Liver (tissue), 9 donors: ENCODE measurements around the gene OR2AT4. TPM values are rescaled to one million over a fixed set of nuclear protein-coding genes. Genes with fewer than 3 reads are reported as not detected.

Experiments
- DNase-seq: peaks from one replicate; pipeline ENCODE4 v3.0.0-alpha.2; 2017; ENCODE audit warnings: low spot score
- H3K27ac ChIP-seq, 2 donors: one replicate each; pipeline ENCODE4 v1.7.0; 2013; ENCODE audit warnings: inconsistent platforms in 2 of 2, low read length in 2 of 2, control low read depth in 1 of 2, low read depth in 1 of 2, mild to moderate bottlenecking in 1 of 2
- H3K27me3 ChIP-seq, 4 donors: one replicate each; pipeline versions ENCODE4 v1.6.1 to v1.7.0; 2013; ENCODE audit warnings: low read length in 3 of 4, inconsistent platforms in 1 of 4, mild to moderate bottlenecking in 1 of 4, moderate library complexity in 1 of 4; ENCODE audit not compliant: control insufficient read depth in 4 of 4, insufficient read depth in 4 of 4
- H3K36me3 ChIP-seq, 4 donors: one replicate each; pipeline versions ENCODE4 v1.6.1 to v1.7.0; 2013; ENCODE audit warnings: low read length in 3 of 4, mild to moderate bottlenecking in 3 of 4, low read depth in 1 of 4, moderate library complexity in 1 of 4; ENCODE audit not compliant: control insufficient read depth in 4 of 4, insufficient read depth in 3 of 4
- H3K4me1 ChIP-seq, 4 donors: one replicate each; pipeline versions ENCODE4 v1.6.1 to v1.7.0; 2013; ENCODE audit warnings: low read length in 3 of 4, mild to moderate bottlenecking in 3 of 4, moderate library complexity in 1 of 4; ENCODE audit not compliant: control insufficient read depth in 4 of 4, insufficient read depth in 4 of 4
- H3K4me3 ChIP-seq, 3 donors: one replicate each; pipeline versions ENCODE4 v1.6.1 to v1.7.0; 2013; ENCODE audit warnings: low read length in 3 of 3, control low read depth in 1 of 3, low read depth in 1 of 3, mild to moderate bottlenecking in 1 of 3
- H3K9ac ChIP-seq, 2 donors: one replicate each; pipeline ENCODE4 v1.7.0; 2013; ENCODE audit warnings: low read length in 2 of 2, mild to moderate bottlenecking in 2 of 2, moderate library complexity in 2 of 2, control low read depth in 1 of 2, low read depth in 1 of 2
- H3K9me3 ChIP-seq, 4 donors: one replicate each; pipeline versions ENCODE4 v1.6.1 to v1.7.0; 2013; ENCODE audit warnings: low read length in 3 of 4; ENCODE audit not compliant: control insufficient read depth in 4 of 4
- EGR1 ChIP-seq, 2 donors: IDR thresholded peaks; 2 replicates each; pipeline ENCODE4 v1.6.1; 2016 to 2018; ENCODE audit warnings: antibody characterized with exemption in 2 of 2, low read depth in 2 of 2
- FOXA1 ChIP-seq: IDR thresholded peaks from 2 replicates; pipeline ENCODE4 v1.6.1; 2016; ENCODE audit warnings: antibody characterized with exemption
- FOXA2 ChIP-seq: IDR thresholded peaks from 2 replicates; pipeline ENCODE4 v1.6.1; 2016; ENCODE audit warnings: antibody characterized with exemption
- GABPA ChIP-seq, 2 donors: IDR thresholded peaks in 1 of 2; conservative IDR thresholded peaks in 1 of 2; 2 replicates each; pipeline ENCODE4 v1.6.1; 2016; ENCODE audit warnings: antibody characterized with exemption in 2 of 2, mild to moderate bottlenecking in 1 of 2, moderate library complexity in 1 of 2
- HNF4A ChIP-seq, 2 donors: conservative IDR thresholded peaks; 2 replicates each; pipeline ENCODE4 v1.6.1; 2016; ENCODE audit warnings: antibody characterized with exemption in 2 of 2, mild to moderate bottlenecking in 2 of 2
- HNF4G ChIP-seq: IDR thresholded peaks from 2 replicates; pipeline ENCODE4 v1.6.1; 2016; ENCODE audit warnings: antibody characterized with exemption
- JUND ChIP-seq, 2 donors: IDR thresholded peaks; 2 replicates each; pipeline ENCODE4 v1.6.1; 2016; ENCODE audit warnings: antibody characterized with exemption in 2 of 2
- NR2F2 ChIP-seq: IDR thresholded peaks from 2 replicates; pipeline ENCODE4 v1.6.1; 2016; ENCODE audit warnings: antibody characterized with exemption
- RAD21 ChIP-seq, 2 donors: IDR thresholded peaks; 2 replicates each; pipeline ENCODE4 v1.6.1; 2016; ENCODE audit warnings: antibody characterized with exemption in 2 of 2, mild to moderate bottlenecking in 2 of 2
- SP1 ChIP-seq: IDR thresholded peaks from 2 replicates; pipeline ENCODE4 v1.6.1; 2018; ENCODE audit warnings: antibody characterized with exemption, mild to moderate bottlenecking
- TAF1 ChIP-seq: conservative IDR thresholded peaks from 2 replicates; pipeline ENCODE4 v1.6.1; 2016; ENCODE audit warnings: antibody characterized with exemption, mild to moderate bottlenecking
- YY1 ChIP-seq: IDR thresholded peaks from 2 replicates; pipeline ENCODE4 v1.6.1; 2016; ENCODE audit warnings: antibody characterized with exemption, mild to moderate bottlenecking
- WGBS: extraction: QIAGEN DNeasy Blood & Tissue Kit; methylation state at CpG from one replicate; pipeline ENCODE4 v1.1.7; 2013; 5-methylcytosine and 5-hydroxymethylcytosine counted together
- polyA plus RNA-seq, 2 donors: library from polyadenylated mRNA; stranded (reverse) in 1 of 2; unstranded in 1 of 2; fragments of 200-250 nt in 1 of 2; fragments of >200 nt in 1 of 2; fragmentation: Nextera tagmentation in 1 of 2; extraction: Ambion mirVana in 1 of 2; gene quantifications; one replicate each; pipeline versions ENCODE4 v1.2.1 to v1.2.3, GENCODE V29; 2013 to 2015
- total RNA-seq, 2 donors: library from RNA; depleted of rRNA; stranded (reverse); fragments of >200 nt; gene quantifications; one replicate each; pipeline ENCODE4 v1.2.3, GENCODE V29; 2014
- TF ChIP-seq, protein P1 (sequence below): IDR thresholded peaks from 2 replicates; pipeline ENCODE4 v1.6.1; 2016; ENCODE audit warnings: antibody characterized with exemption
- TF ChIP-seq, protein P2 (sequence below): IDR thresholded peaks from 2 replicates; pipeline ENCODE4 v1.6.1; 2016; ENCODE audit warnings: antibody characterized with exemption
- TF ChIP-seq, protein P3 (sequence below): fragments of 150-350 bp; IDR thresholded peaks from 2 replicates; pipeline ENCODE4 v1.5.1; 2017; ENCODE audit warnings: improper control_type of control experiment, low read depth, low read length; ENCODE audit not compliant: missing input control
- TF ChIP-seq, protein P4 (sequence below): IDR thresholded peaks from 2 replicates; pipeline ENCODE4 v1.6.1; 2016; ENCODE audit warnings: antibody characterized with exemption
- TF ChIP-seq, protein P5 (sequence below): IDR thresholded peaks from 2 replicates; pipeline ENCODE4 v1.6.1; 2016; ENCODE audit warnings: antibody characterized with exemption, mild to moderate bottlenecking
- donor health status: healthy.
- donor health status: healthy.
- donor health status: healthy.
- donor health status: healthy.
- donor health status: healthy.

Gene OR2AT4
- total and polyA plus RNA-seq, 4 donors, result not detected

DNA sequence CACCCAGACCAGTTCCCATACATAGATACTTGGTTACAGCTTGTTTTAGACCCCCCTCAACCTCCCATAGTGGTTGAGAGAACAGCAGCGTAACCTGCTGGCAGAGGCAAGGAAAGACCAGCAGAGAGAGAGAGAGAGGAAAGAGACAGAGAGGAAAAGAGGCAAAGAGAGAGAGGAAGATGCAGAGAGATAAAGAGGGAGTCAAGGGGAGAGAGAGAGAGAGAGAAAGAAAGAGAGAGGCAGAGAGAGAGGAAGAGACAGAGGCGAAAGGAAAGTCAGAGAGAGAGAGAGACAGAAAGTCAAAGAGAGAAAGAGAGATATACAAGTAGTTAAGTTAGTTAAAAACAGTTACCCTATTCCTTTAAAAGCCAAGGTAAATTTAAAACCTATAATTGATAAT, 55.4 kb downstream of the OR2AT4 start (continued):
- TF ChIP-seq, protein P1, sequence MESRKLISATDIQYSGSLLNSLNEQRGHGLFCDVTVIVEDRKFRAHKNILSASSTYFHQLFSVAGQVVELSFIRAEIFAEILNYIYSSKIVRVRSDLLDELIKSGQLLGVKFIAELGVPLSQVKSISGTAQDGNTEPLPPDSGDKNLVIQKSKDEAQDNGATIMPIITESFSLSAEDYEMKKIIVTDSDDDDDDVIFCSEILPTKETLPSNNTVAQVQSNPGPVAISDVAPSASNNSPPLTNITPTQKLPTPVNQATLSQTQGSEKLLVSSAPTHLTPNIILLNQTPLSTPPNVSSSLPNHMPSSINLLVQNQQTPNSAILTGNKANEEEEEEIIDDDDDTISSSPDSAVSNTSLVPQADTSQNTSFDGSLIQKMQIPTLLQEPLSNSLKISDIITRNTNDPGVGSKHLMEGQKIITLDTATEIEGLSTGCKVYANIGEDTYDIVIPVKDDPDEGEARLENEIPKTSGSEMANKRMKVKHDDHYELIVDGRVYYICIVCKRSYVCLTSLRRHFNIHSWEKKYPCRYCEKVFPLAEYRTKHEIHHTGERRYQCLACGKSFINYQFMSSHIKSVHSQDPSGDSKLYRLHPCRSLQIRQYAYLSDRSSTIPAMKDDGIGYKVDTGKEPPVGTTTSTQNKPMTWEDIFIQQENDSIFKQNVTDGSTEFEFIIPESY, result no peak
- no peak for TF ChIP-seq JUND (IDR thresholded peaks at IDR 0.05)
- TF ChIP-seq NR2F2, result no peak
- TF ChIP-seq EGR1 (IDR thresholded peaks at IDR 0.05; ENCODE audit: low read depth in 2 of 2), result no peak

DNA sequence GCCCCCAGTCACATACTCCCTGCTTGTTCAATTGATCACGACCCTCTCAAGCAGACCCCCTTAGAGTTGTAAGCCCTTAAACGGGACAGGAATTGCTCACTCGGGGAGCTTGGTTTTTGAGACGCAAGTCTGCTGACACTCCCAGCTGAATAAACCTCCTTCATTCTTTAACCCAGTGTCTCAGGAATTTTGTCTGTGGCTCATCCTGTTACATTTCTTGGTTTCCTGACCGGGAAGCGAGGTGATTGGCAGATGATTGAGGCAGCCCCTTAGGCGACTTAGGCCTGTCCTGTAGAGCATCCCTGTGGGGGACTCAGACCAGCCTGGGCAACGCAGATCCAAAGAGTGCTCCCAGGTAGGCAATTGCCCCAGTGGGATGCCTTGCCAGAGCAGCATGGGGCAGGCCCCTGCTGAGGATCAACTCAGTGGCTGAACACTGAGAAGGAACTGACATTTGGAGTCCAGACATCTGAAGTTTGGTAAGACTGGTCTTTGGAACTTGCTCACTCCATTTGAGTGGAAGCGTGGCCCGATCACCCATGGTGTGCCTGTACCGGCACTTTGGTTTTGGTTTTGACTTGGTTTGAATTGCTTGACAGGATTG, 56.4 kb downstream of the OR2AT4 start:
- no peaks in the 10 kb centered on the region for H3K36me3 ChIP-seq
- no peaks in the 10 kb centered on the region for H3K27me3 ChIP-seq
- DNase-seq, result no peak
- H3K9ac ChIP-seq, result no peak overlapping the region
- no peak overlapping the region for H3K27ac ChIP-seq
- TF ChIP-seq, protein P2, sequence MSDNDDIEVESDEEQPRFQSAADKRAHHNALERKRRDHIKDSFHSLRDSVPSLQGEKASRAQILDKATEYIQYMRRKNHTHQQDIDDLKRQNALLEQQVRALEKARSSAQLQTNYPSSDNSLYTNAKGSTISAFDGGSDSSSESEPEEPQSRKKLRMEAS, result no peak
- TF ChIP-seq SP1, result no peak
- no peak for TF ChIP-seq NR2F2
- no peak for TF ChIP-seq RAD21 (IDR thresholded peaks at IDR 0.05)
- TF ChIP-seq, protein P3, sequence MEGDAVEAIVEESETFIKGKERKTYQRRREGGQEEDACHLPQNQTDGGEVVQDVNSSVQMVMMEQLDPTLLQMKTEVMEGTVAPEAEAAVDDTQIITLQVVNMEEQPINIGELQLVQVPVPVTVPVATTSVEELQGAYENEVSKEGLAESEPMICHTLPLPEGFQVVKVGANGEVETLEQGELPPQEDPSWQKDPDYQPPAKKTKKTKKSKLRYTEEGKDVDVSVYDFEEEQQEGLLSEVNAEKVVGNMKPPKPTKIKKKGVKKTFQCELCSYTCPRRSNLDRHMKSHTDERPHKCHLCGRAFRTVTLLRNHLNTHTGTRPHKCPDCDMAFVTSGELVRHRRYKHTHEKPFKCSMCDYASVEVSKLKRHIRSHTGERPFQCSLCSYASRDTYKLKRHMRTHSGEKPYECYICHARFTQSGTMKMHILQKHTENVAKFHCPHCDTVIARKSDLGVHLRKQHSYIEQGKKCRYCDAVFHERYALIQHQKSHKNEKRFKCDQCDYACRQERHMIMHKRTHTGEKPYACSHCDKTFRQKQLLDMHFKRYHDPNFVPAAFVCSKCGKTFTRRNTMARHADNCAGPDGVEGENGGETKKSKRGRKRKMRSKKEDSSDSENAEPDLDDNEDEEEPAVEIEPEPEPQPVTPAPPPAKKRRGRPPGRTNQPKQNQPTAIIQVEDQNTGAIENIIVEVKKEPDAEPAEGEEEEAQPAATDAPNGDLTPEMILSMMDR, result no peak
- TF ChIP-seq EGR1 (IDR thresholded peaks at IDR 0.05; ENCODE audit: low read depth in 2 of 2), result no peak
- no peak for TF ChIP-seq YY1
- TF ChIP-seq, protein P1, result no peak
- no peak for TF ChIP-seq JUND (IDR thresholded peaks at IDR 0.05)
- no peak for TF ChIP-seq HNF4G
- TF ChIP-seq, protein P4, sequence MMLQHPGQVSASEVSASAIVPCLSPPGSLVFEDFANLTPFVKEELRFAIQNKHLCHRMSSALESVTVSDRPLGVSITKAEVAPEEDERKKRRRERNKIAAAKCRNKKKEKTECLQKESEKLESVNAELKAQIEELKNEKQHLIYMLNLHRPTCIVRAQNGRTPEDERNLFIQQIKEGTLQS, result no peak
- no peak for TF ChIP-seq HNF4A (conservative IDR thresholded peaks at IDR 0.05)
- no peak for TF ChIP-seq GABPA (IDR thresholded peaks at IDR 0.05 in 1 of 2, conservative IDR thresholded peaks at IDR 0.05 in 1 of 2)
- TF ChIP-seq FOXA2, result no peak
- no peak for TF ChIP-seq FOXA1
- TF ChIP-seq, protein P5, sequence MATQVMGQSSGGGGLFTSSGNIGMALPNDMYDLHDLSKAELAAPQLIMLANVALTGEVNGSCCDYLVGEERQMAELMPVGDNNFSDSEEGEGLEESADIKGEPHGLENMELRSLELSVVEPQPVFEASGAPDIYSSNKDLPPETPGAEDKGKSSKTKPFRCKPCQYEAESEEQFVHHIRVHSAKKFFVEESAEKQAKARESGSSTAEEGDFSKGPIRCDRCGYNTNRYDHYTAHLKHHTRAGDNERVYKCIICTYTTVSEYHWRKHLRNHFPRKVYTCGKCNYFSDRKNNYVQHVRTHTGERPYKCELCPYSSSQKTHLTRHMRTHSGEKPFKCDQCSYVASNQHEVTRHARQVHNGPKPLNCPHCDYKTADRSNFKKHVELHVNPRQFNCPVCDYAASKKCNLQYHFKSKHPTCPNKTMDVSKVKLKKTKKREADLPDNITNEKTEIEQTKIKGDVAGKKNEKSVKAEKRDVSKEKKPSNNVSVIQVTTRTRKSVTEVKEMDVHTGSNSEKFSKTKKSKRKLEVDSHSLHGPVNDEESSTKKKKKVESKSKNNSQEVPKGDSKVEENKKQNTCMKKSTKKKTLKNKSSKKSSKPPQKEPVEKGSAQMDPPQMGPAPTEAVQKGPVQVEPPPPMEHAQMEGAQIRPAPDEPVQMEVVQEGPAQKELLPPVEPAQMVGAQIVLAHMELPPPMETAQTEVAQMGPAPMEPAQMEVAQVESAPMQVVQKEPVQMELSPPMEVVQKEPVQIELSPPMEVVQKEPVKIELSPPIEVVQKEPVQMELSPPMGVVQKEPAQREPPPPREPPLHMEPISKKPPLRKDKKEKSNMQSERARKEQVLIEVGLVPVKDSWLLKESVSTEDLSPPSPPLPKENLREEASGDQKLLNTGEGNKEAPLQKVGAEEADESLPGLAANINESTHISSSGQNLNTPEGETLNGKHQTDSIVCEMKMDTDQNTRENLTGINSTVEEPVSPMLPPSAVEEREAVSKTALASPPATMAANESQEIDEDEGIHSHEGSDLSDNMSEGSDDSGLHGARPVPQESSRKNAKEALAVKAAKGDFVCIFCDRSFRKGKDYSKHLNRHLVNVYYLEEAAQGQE, result no peak
- TF ChIP-seq TAF1, result no peak
- no peaks in the 10 kb centered on the region for H3K4me1 ChIP-seq
- H3K9me3 ChIP-seq, result no peaks in the 10 kb centered on the region
- H3K4me3 ChIP-seq, result no peak overlapping the region
- 90% methylated on average over 11 of the region's 11 CpGs for WGBS
